GM12878 (cell line): Measurements from ENCODE around the gene PAX3. TPM values are rescaled to one million over a fixed set of nuclear protein-coding genes. Genes with fewer than 3 reads are reported as not detected.

Experiments
- ATAC-seq: fragments of 200-7000 bp; cut with Tn5 transposase; 3 replicates; pipeline ENCODE4 v1.9.1; 2020; ENCODE audit warnings: mild to moderate bottlenecking, moderate library complexity
- BruUV-seq: library from RNA; stranded (reverse); fragments of 400-500 nt; replicated peaks from 2 replicates; lab custom pipeline; 2021; lab: Mats Ljungman, UMichigan
- CTCF ChIA-PET: fragments of 300-600 bp; sonication (Branson Sonifier 250); formaldehyde crosslinking; extraction: SDS; loops from one replicate; lab custom pipeline; 2021; ENCODE audit warnings: inconsistent platforms; lab: Yijun Ruan, JAX
- POLR2A ChIA-PET: fragments of 350-600 bp; formaldehyde crosslinking; extraction: SDS; loops from one replicate; lab custom pipeline; 2021; ENCODE audit warnings: inconsistent platforms; lab: Charles Lee
- RAD21 ChIA-PET: fragments of 300-600 bp; sonication (Branson Sonifier 250); formaldehyde crosslinking; loops from one replicate; lab custom pipeline; 2023; ENCODE audit warnings: antibody characterized with exemption; ENCODE audit not compliant: unreplicated experiment; lab: Charles Lee
- SMC1A ChIA-PET: fragments of 300-600 bp; sonication (Branson Sonifier 250); formaldehyde crosslinking; loops from one replicate; lab custom pipeline; 2023; ENCODE audit not compliant: unreplicated experiment, uncharacterized antibody; lab: Charles Lee
- DNase-seq: peaks from one replicate; pipeline ENCODE4 v3.0.0-alpha.2; 2011; ENCODE audit warnings: low read depth, low spot score
- FAIRE-seq: peaks from 3 replicates; lab custom pipeline; 2011; peaks lifted over from hg19 to GRCh38; lab: Jason Lieb, UNC
- H2AFZ ChIP-seq: 2 replicates; pipeline ENCODE4 v1.6.0; 2011; ENCODE audit warnings: low read depth, low read length, control low read depth; ENCODE audit not compliant: control insufficient read depth
- H3K27ac ChIP-seq: 2 replicates; pipeline ENCODE4 v1.5.1; 2011; ENCODE audit warnings: control low read depth; ENCODE audit not compliant: control insufficient read depth, insufficient read depth
- H3K27me3 ChIP-seq, 2 experiments: replicated peaks in 1 of 2; 2 replicates each; pipeline versions ENCODE4 v1.6.0 to v1.6.1; 2011; ENCODE audit warnings: low read length in 1 of 2; ENCODE audit not compliant: control insufficient read depth in 2 of 2, insufficient read depth in 2 of 2
- H3K36me3 ChIP-seq, 2 experiments: 2 replicates each; pipeline ENCODE4 v1.5.1; 2011; ENCODE audit warnings: low read length in 1 of 2; ENCODE audit not compliant: control insufficient read depth in 2 of 2, insufficient read depth in 2 of 2
- H3K4me1 ChIP-seq: 2 replicates; pipeline ENCODE4 v1.6.1; 2011; ENCODE audit warnings: mild to moderate bottlenecking, low read length, moderate library complexity, mixed read lengths; ENCODE audit not compliant: control insufficient read depth, insufficient read depth
- H3K4me2 ChIP-seq: 2 replicates; pipeline ENCODE4 v1.6.0; 2011; ENCODE audit warnings: control low read depth; ENCODE audit not compliant: control insufficient read depth, insufficient read depth
- H3K4me3 ChIP-seq: fragments of 200-600 bp; sonication (generic); 2 replicates; pipeline ENCODE4 v1.5.1; 2016
- H3K79me2 ChIP-seq: 2 replicates; pipeline ENCODE4 v1.6.0; 2011; ENCODE audit warnings: low read length; ENCODE audit not compliant: control insufficient read depth, insufficient read depth
- H3K9ac ChIP-seq: 2 replicates; pipeline ENCODE4 v1.8.0; 2011; ENCODE audit warnings: low read length, control low read depth, mixed read lengths; ENCODE audit not compliant: control insufficient read depth, insufficient read depth
- H3K9me3 ChIP-seq: replicated peaks from 3 replicates; pipeline ENCODE4 v1.5.1; 2011; ENCODE audit warnings: mild to moderate bottlenecking, low read length; ENCODE audit not compliant: control insufficient read depth, insufficient read depth
- H4K20me1 ChIP-seq: 2 replicates; pipeline ENCODE4 v1.6.0; 2011; ENCODE audit not compliant: control insufficient read depth, insufficient read depth
- BHLHE40 ChIP-seq, 2 experiments: fragments of 450-650 bp in 1 of 2; IDR thresholded peaks; 2 replicates each; pipeline ENCODE4 v1.6.1; 2011 to 2017; ENCODE audit warnings: low read depth in 2 of 2, borderline replicate concordance in 1 of 2, improper control_type of control experiment in 1 of 2, low read length in 1 of 2, mild to moderate bottlenecking in 1 of 2
- KDM1A ChIP-seq: fragments of 200-600 bp; sonication (generic); IDR thresholded peaks from 2 replicates; pipeline ENCODE4 v1.6.1; 2016; ENCODE audit warnings: borderline replicate concordance
- MTA3 ChIP-seq: IDR thresholded peaks from 2 replicates; pipeline ENCODE4 v1.6.1; 2012; ENCODE audit warnings: low read length, inconsistent platforms, borderline replicate concordance
- MYB ChIP-seq: fragments of 150-350 bp; IDR thresholded peaks from 2 replicates; pipeline ENCODE4 v1.6.1; 2014; ENCODE audit warnings: mild to moderate bottlenecking, low read depth, low read length, borderline replicate concordance
- NFXL1 ChIP-seq: fragments of 450-650 bp; IDR thresholded peaks from 2 replicates; pipeline ENCODE4 v1.6.1; 2017; ENCODE audit warnings: antibody characterized with exemption, mild to moderate bottlenecking, borderline replicate concordance
- NKRF ChIP-seq: fragments of 450-650 bp; conservative IDR thresholded peaks from 2 replicates; pipeline ENCODE4 v1.6.1; 2017; ENCODE audit warnings: mild to moderate bottlenecking, moderate library complexity
- RAD51 ChIP-seq: fragments of 450-650 bp; IDR thresholded peaks from 2 replicates; pipeline ENCODE4 v1.6.1; 2016; ENCODE audit warnings: moderate library complexity, mild to moderate bottlenecking, inconsistent platforms
- RFX5 ChIP-seq: IDR thresholded peaks from 2 replicates; pipeline ENCODE4 v1.6.1; 2011; ENCODE audit warnings: low read depth, low read length, improper control_type of control experiment
- RUNX3 ChIP-seq: IDR thresholded peaks from 2 replicates; pipeline ENCODE4 v1.6.1; 2012; ENCODE audit warnings: low read length, inconsistent platforms
- SIN3A ChIP-seq: IDR thresholded peaks from 2 replicates; pipeline ENCODE4 v1.6.1; 2012; ENCODE audit warnings: low read depth, low read length, improper control_type of control experiment
- SREBF2 ChIP-seq: IDR thresholded peaks from 2 replicates; pipeline ENCODE4 v1.6.1; 2012; ENCODE audit warnings: mild to moderate bottlenecking, low read length
- TBL1XR1 ChIP-seq: IDR thresholded peaks from 2 replicates; pipeline ENCODE4 v1.6.1; 2012; ENCODE audit warnings: low read depth, low read length, improper control_type of control experiment
- TCF12 ChIP-seq: IDR thresholded peaks from 2 replicates; pipeline ENCODE4 v1.6.1; 2011; ENCODE audit warnings: low read depth, mild to moderate bottlenecking, low read length
- ZBED1 ChIP-seq: IDR thresholded peaks from 2 replicates; pipeline ENCODE4 v1.6.1; 2016; ENCODE audit warnings: borderline replicate concordance
- ZNF217 ChIP-seq: fragments of 450-650 bp; IDR thresholded peaks from 2 replicates; pipeline ENCODE4 v1.6.1; 2017; ENCODE audit warnings: antibody characterized with exemption, mild to moderate bottlenecking
- WGBS: methylation state at CpG from one replicate; pipeline ENCODE4 v1.1.6; 2016; ENCODE audit warnings: low lambda C conversion rate; ENCODE audit not compliant: insufficient replicate concordance, insufficient coverage; ENCODE audit errors: missing lambda C conversion rate; 5-methylcytosine and 5-hydroxymethylcytosine counted together
- in situ Hi-C: fragments of 300-500 bp; cut with MboI; formaldehyde crosslinking; loops from 9 replicates; pipeline ENCODE4 v1.14.3; 2018; ENCODE audit warnings: mixed read lengths
- intact Hi-C: fragments of 100-400 bp; cut with micrococcal nuclease; formaldehyde crosslinking; loops from one replicate; pipeline ENCODE4 v1.14.2; 2022; ENCODE audit not compliant: unreplicated experiment
- polyA plus RNA-seq, 11 experiments: library from polyadenylated mRNA; depleted of rRNA in 4 of 11; unstranded in 6 of 11; stranded (reverse) in 5 of 11; fragments of >200 nt; fragmentation: Nextera tagmentation in 4 of 11; fragmentation: Illumina TruSeq in 1 of 11; extraction: Ambion mirVana in 4 of 11; extraction: Trizol in 1 of 11; gene quantifications; 1 replicate in 1 of 11; 2 replicates in 10 of 11; pipeline versions ENCODE4 v1.2.1 to v1.2.3, GENCODE V29; 2011 to 2016; ENCODE audit warnings: inconsistent platforms in 2 of 11, missing spikeins in 2 of 11, low read depth in 1 of 11
- total RNA-seq, 4 experiments: library from RNA; depleted of rRNA in 3 of 4; stranded (reverse); fragments of >200 nt in 3 of 4; fragmentation: Illumina TruSeq in 1 of 4; extraction: Trizol in 1 of 4; gene quantifications; 2 replicates each; pipeline versions ENCODE4 v1.2.1 to v1.2.3, GENCODE V29; 2013 to 2021
- TF ChIP-seq, protein P1 (sequence below): fragments of 450-650 bp; IDR thresholded peaks from 2 replicates; pipeline ENCODE4 v1.6.1; 2017; ENCODE audit warnings: mild to moderate bottlenecking, moderate library complexity
- TF ChIP-seq, protein P2 (sequence below): IDR thresholded peaks from 2 replicates; pipeline ENCODE4 v1.6.1; 2011; ENCODE audit warnings: mild to moderate bottlenecking, low read depth, low read length, moderate library complexity; ENCODE audit not compliant: insufficient replicate concordance
- TF ChIP-seq, protein P3 (sequence below): IDR thresholded peaks from 2 replicates; pipeline ENCODE4 v1.6.1; 2011; ENCODE audit warnings: borderline replicate concordance, low read depth, mild to moderate bottlenecking, moderate library complexity, mixed read lengths, low read length; ENCODE audit not compliant: insufficient read depth; ENCODE audit errors: extremely low read length

PAX3 gene
- total and polyA plus RNA-seq, 10 of the 15 experiments (the other 5 are each of a cell fraction or from before 2014, with no cell fraction given), result not detected

DNA sequence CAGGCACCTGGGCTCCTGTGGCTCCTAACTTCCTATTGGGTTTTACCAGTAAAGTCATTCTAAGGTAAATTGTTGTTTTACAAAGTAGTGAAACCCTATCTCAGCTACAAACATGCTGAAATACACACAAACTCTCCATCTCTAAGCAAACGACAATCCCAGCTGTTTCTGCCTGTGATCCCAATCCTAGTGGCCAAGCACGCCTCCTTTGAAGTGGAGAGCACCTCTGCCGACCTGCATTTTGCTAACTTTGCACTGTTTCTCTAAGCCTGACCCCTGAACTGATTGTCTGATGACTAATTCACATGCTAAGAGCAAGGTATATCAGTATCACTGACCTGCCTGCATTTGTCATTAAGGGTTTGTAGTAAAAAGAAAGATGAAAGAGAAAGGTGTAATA lies 124.3 kb downstream of the PAX3 start:
- Histone ChIP-seq H3K9ac (no peak overlapping the region), H3K4me2 (no peak overlapping the region), H3K36me3 (no peaks in the 10 kb centered on the region), H3K9me3 (no peaks in the 10 kb centered on the region), H3K27me3 (no peaks in the 10 kb centered on the region), H3K27ac (no peak overlapping the region), H2AFZ (no peak overlapping the region), H3K4me3 (no peak overlapping the region), H3K79me2 (no peaks in the 10 kb centered on the region), H3K4me1 (no peaks in the 10 kb centered on the region), H4K20me1 (no peaks in the 10 kb centered on the region)
- ChIA-PET RAD21 (no interaction called here), SMC1A (no interaction called here), POLR2A (interaction anchor here (0.6 kb wide), 1 partner anchor 70 kb away, joined by 4 read pairs; no protein-coding TSS in a partner anchor), CTCF (no interaction called here)
- 0% methylated on average over 3 of the region's 3 CpGs for WGBS
- FAIRE-seq, result no peak
- DNase-seq, result no peak
- in situ Hi-C loops, result no loop called here
- TF ChIP-seq SREBF2 (no peak), KDM1A (no peak), RFX5 (no peak), MYB (no peak), TCF12 (no peak), SIN3A (no peak), ZNF217 (no peak), RAD51 (no peak), NKRF (no peak), RUNX3 (no peak), NFXL1 (no peak), TBL1XR1 (no peak), BHLHE40 (IDR thresholded peaks at IDR 0.05; ENCODE audit: borderline replicate concordance in 1 of 2, low read depth in 2 of 2, low read length in 1 of 2) (no peak), ZBED1 (no peak), MTA3 (no peak)
- TF ChIP-seq, protein P1, sequence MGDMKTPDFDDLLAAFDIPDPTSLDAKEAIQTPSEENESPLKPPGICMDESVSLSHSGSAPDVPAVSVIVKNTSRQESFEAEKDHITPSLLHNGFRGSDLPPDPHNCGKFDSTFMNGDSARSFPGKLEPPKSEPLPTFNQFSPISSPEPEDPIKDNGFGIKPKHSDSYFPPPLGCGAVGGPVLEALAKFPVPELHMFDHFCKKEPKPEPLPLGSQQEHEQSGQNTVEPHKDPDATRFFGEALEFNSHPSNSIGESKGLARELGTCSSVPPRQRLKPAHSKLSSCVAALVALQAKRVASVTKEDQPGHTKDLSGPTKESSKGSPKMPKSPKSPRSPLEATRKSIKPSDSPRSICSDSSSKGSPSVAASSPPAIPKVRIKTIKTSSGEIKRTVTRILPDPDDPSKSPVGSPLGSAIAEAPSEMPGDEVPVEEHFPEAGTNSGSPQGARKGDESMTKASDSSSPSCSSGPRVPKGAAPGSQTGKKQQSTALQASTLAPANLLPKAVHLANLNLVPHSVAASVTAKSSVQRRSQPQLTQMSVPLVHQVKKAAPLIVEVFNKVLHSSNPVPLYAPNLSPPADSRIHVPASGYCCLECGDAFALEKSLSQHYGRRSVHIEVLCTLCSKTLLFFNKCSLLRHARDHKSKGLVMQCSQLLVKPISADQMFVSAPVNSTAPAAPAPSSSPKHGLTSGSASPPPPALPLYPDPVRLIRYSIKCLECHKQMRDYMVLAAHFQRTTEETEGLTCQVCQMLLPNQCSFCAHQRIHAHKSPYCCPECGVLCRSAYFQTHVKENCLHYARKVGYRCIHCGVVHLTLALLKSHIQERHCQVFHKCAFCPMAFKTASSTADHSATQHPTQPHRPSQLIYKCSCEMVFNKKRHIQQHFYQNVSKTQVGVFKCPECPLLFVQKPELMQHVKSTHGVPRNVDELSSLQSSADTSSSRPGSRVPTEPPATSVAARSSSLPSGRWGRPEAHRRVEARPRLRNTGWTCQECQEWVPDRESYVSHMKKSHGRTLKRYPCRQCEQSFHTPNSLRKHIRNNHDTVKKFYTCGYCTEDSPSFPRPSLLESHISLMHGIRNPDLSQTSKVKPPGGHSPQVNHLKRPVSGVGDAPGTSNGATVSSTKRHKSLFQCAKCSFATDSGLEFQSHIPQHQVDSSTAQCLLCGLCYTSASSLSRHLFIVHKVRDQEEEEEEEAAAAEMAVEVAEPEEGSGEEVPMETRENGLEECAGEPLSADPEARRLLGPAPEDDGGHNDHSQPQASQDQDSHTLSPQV, result no peak
- TF ChIP-seq, protein P2, sequence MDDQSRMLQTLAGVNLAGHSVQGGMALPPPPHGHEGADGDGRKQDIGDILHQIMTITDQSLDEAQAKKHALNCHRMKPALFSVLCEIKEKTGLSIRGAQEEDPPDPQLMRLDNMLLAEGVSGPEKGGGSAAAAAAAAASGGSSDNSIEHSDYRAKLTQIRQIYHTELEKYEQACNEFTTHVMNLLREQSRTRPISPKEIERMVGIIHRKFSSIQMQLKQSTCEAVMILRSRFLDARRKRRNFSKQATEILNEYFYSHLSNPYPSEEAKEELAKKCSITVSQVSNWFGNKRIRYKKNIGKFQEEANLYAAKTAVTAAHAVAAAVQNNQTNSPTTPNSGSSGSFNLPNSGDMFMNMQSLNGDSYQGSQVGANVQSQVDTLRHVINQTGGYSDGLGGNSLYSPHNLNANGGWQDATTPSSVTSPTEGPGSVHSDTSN, result no peak
- TF ChIP-seq, protein P3, sequence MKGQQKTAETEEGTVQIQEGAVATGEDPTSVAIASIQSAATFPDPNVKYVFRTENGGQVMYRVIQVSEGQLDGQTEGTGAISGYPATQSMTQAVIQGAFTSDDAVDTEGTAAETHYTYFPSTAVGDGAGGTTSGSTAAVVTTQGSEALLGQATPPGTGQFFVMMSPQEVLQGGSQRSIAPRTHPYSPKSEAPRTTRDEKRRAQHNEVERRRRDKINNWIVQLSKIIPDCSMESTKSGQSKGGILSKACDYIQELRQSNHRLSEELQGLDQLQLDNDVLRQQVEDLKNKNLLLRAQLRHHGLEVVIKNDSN, result no peak
- ATAC-seq, result no peak
- BruUV-seq, result no TSS peak
- intact Hi-C loops, result no loop called here
